H1 (cell line): ENCODE data around the gene KLHDC8A.

ENCODE experiments used
- CBX5 ChIP-seq: fragments of 300-800, 300-1000 bp; sonication (generic); IDR thresholded peaks from 2 replicates; pipeline ENCODE4 v1.7.1; 2016; ENCODE audit warnings: antibody characterized with exemption, low read length, low read depth
- POLR2A ChIP-seq, 2 experiments: IDR thresholded peaks; 1 replicate in 1 of 2; 2 replicates in 1 of 2; pipeline ENCODE4 v1.6.1; 2011; ENCODE audit warnings: low read depth in 2 of 2, low read length in 2 of 2, mild to moderate bottlenecking in 2 of 2; ENCODE audit errors: control extremely low read depth in 1 of 2
- POLR2AphosphoS5 ChIP-seq: IDR thresholded peaks from 2 replicates; pipeline ENCODE4 v1.6.1; 2011; ENCODE audit warnings: low read depth, low read length
- SIN3A ChIP-seq, 2 experiments: IDR thresholded peaks in 1 of 2; conservative IDR thresholded peaks in 1 of 2; 2 replicates each; pipeline ENCODE4 v1.6.1; 2011 to 2012; ENCODE audit warnings: low read length in 2 of 2, improper control_type of control experiment in 1 of 2, low read depth in 1 of 2, mild to moderate bottlenecking in 1 of 2
- SP1 ChIP-seq: IDR thresholded peaks from 2 replicates; pipeline ENCODE4 v1.6.1; 2011; ENCODE audit warnings: low read depth, low read length
- TF ChIP-seq, protein P1 (sequence below), 3 experiments: IDR thresholded peaks; 1 replicate in 2 of 3; 2 replicates in 1 of 3; pipeline versions ENCODE4 v1.5.1 to v1.6.1; 2011; ENCODE audit warnings: low read length in 3 of 3, mild to moderate bottlenecking in 3 of 3, inconsistent platforms in 2 of 3, low read depth in 1 of 3, moderate library complexity in 1 of 3; ENCODE audit not compliant: insufficient read depth in 1 of 3; ENCODE audit errors: control extremely low read depth in 1 of 3

DNA sequence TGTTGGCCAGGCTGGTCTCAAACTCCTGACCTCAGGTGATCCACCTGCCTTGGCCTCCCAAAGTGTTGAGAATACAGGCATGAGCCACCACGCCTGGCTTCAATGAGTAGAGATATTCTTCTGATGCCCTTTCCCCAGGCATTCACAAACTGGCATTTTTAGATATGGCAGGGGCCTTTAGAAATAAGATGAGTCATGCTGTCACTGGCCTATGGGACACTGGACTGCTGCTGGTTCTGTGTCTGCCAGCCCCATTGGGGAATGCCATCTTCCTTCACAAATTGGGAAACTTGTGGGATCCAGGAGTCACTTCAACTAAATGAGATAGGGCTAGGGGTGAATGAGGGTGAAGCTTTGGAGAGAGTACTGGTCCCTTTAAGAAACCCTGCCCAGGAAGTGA, 16.0 kb downstream of the KLHDC8A start:
- no peak for TF ChIP-seq CBX5
- TF ChIP-seq POLR2AphosphoS5, result no peak
- TF ChIP-seq SIN3A (conservative IDR thresholded peaks at IDR 0.05 in 1 of 2, IDR thresholded peaks at IDR 0.05 in 1 of 2; ENCODE audit: low read depth in 1 of 2, low read length in 2 of 2), result no peak
- no peak for TF ChIP-seq SP1
- no peak for TF ChIP-seq POLR2A (IDR thresholded peaks at IDR 0.05; ENCODE audit: control extremely low read depth in 1 of 2, low read depth in 2 of 2, low read length in 2 of 2)
- TF ChIP-seq, protein P1, sequence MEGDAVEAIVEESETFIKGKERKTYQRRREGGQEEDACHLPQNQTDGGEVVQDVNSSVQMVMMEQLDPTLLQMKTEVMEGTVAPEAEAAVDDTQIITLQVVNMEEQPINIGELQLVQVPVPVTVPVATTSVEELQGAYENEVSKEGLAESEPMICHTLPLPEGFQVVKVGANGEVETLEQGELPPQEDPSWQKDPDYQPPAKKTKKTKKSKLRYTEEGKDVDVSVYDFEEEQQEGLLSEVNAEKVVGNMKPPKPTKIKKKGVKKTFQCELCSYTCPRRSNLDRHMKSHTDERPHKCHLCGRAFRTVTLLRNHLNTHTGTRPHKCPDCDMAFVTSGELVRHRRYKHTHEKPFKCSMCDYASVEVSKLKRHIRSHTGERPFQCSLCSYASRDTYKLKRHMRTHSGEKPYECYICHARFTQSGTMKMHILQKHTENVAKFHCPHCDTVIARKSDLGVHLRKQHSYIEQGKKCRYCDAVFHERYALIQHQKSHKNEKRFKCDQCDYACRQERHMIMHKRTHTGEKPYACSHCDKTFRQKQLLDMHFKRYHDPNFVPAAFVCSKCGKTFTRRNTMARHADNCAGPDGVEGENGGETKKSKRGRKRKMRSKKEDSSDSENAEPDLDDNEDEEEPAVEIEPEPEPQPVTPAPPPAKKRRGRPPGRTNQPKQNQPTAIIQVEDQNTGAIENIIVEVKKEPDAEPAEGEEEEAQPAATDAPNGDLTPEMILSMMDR (IDR thresholded peaks at IDR 0.05; ENCODE audit: control extremely low read depth in 1 of 3, insufficient read depth in 1 of 3, low read depth in 1 of 3, low read length in 3 of 3), result no peak
